HG02938 (cell line): ENCODE measurements around the gene SLC2A9.
"Not testable (repeated sequence)": the region's sequence is repeated elsewhere in the genome, so short reads cannot be mapped to it uniquely, and the experiment has no call there.

Experiments used
- ATAC-seq: cut with Tn5 transposase; IDR thresholded peaks from one replicate; pipeline ENCODE4 v1.9.1; 2021; ENCODE audit warnings: mild to moderate bottlenecking, moderate library complexity; ENCODE audit not compliant: unreplicated experiment

Gene SLC2A9

GRCh38 chr4:9999956-10000561 lies 21.2 kb downstream of the SLC2A9 start:
- peak; percentile 36 for ATAC-seq

DNA sequence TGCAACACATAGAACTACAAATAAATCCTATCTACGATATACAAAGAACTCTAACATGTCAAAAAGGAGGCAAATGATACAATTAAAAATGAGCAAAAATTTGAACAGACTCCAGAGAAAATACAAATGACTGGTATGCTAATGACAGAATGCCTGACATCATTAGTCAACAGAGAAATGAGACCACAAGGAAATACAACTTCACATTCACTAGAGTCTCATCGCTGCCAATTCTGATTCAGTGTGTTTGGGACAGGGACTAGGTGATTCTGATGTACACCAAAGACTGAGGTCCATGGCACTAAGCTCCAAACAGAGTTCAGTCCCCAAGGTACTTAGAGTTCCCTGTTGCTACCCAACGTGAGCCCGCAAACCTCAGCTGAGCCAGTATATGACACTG lies 23.4 kb downstream of the SLC2A9 start:
- no peak for ATAC-seq

DNA sequence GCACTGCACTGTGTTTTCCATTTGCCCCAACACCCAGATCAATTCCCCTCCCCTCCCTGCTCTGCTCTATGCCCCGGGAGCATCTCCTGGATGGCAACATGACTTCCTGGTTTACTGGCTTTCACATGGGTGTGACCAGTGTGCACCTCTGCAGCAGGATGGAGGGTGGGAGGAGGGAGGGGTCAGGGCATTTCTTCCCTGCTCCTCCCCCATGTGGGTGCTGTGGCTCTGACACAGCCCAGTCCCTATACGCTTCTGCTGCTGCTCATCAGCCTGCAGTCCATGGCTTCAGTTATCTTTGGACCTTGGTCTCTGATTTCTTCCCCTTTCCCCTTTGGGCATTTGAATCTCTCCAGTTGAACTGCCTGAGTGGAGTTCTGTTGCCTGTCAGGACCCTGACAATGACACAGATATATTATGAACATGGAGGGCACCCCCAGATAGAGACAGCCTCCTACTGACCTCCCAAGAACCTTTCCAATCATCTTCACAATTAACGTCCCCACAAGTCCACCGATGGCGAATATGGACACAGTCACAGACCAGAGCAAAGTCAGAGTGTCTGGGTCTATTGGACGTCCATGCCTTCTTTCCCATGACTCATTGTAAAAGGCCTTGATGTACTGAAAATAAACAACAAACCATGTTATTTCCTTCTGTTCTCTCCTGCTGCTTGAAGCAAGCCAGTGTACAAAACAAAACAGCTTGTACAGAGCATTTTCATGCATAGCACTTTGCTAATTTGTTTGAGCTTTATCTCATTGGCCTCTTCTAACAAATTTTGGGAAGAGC lies 24.8 kb downstream of the SLC2A9 start:
- ATAC-seq = no peak

DNA sequence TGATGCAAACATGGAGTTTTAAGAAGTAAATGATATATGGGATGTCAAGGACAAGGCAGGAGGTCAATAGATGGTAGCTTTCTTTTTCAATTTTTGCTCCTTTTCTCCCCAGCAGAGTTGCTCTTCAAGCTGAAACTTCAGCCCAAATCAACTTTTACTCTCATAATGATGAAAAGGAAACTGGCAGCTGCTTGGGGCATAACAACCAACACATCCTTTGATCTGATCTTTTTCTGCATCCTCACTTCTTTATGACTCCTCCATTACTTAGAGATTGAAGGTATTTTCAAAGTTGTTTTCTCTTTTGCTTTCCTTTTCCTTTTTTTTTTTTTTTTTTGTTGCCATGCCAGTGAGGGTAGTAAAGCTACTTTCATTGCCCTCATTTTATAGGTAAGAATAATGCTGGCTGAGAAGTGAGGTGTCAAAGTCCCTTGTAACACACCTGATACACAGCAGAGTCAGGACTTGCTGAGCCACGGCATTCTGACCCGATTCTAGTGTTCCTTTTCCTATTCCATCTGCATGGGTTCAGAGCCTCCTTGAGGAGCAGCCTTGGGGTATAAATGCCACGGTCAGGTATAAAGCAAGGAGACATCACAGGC lies 26.9 kb downstream of the SLC2A9 start:
- ATAC-seq = no peak

GRCh38 chr4:9989918-9990635 lies 31.2 kb downstream of the SLC2A9 start:
- ATAC-seq = no peak

- ATAC-seq = no peak
Measured at GRCh38 chr4:9988933-9989332, 32.4 kb downstream of the SLC2A9 start.

GRCh38 chr4:9988363-9988749 lies 32.9 kb downstream of the SLC2A9 start:
- ATAC-seq = no peak

GRCh38 chr4:9987749-9988362 lies 33.4 kb downstream of the SLC2A9 start:
- ATAC-seq = no peak

GRCh38 chr4:9984621-9985020 lies 36.7 kb downstream of the SLC2A9 start:
- no peak for ATAC-seq

DNA sequence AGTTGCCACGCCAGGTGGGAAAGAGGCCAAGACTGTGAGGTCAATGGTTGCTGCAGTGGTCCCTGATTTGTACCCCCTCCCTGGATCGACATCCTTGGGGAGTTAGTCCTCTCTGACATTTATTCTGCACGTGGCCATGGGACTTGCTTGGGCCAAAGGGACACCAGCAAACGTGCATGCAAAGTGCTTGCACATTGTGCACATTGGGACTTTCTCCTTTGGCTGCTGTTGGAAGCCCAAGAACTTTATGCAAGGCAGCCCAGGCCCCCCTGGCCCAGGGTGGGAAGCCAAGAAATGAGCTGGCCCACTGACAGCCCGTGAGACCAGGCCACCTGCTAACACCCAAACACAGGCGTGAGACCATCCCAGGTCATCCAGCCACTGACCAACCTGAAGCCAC lies 38.1 kb downstream of the SLC2A9 start:
- no peak for ATAC-seq

GRCh38 chr4:9981899-9982298 lies 39.4 kb downstream of the SLC2A9 start:
- ATAC-seq = not testable (repeated sequence)

GRCh38 chr4:9980898-9981297 lies 40.4 kb downstream of the SLC2A9 start:
- ATAC-seq = no peak

DNA sequence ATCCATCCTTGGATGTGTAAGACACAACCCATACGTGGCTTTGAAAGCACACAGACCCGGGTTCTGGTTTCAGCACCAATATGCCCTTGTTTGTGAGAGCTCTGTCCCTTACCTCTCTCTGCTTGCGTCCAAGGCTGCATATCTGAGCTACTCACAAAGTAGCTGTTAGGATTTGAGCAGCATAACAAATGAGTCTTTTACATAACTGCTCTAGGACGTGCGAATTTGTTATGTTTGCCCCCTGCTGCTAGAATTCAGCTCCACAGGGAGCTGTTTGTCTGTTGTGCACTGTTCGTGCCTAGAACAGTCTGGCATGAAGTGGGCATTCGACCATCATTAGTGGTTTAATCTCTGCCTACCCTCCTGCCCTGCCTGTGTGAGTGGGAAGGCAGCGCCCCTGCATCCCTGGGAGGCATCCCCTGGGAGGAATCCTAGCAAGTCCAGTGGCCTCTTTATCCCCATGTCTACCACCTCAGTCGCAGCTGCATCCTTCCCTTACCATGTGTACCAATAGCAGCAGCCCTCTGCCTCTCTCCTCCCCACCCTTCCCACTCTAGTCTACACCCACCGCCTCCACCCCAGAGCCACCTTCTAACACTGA lies 42.1 kb downstream of the SLC2A9 start:
- ATAC-seq = no peak

GRCh38 chr4:9977518-9978031 lies 43.7 kb downstream of the SLC2A9 start:
- no peak for ATAC-seq

- no peak for ATAC-seq
Measured at GRCh38 chr4:9976781-9977180, 44.5 kb downstream of the SLC2A9 start.

DNA sequence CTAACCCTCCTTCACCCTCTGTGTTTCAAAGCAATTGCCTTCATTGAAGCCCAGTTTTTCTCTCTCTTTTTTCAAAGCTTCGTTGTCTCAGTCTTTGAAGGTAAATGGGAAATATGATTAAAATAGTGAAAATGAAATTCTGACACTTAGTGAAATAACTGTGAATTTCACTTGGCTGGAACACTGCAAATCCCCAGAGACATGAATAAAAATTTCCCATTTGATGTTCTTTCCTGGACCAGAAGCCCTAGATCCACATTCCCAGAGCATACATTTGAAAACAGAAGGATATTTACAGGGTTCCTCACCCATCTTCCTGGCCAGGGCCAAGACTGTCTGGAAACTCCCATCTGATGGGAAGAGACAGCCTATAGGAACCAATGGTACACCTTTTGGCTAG lies 45.0 kb downstream of the SLC2A9 start:
- no peak for ATAC-seq

- ATAC-seq = no peak
Measured at GRCh38 chr4:9971711-9972110, 49.6 kb downstream of the SLC2A9 start.

- ATAC-seq = peak; percentile 86
Measured at GRCh38 chr4:9970399-9971011, 50.8 kb downstream of the SLC2A9 start.

DNA sequence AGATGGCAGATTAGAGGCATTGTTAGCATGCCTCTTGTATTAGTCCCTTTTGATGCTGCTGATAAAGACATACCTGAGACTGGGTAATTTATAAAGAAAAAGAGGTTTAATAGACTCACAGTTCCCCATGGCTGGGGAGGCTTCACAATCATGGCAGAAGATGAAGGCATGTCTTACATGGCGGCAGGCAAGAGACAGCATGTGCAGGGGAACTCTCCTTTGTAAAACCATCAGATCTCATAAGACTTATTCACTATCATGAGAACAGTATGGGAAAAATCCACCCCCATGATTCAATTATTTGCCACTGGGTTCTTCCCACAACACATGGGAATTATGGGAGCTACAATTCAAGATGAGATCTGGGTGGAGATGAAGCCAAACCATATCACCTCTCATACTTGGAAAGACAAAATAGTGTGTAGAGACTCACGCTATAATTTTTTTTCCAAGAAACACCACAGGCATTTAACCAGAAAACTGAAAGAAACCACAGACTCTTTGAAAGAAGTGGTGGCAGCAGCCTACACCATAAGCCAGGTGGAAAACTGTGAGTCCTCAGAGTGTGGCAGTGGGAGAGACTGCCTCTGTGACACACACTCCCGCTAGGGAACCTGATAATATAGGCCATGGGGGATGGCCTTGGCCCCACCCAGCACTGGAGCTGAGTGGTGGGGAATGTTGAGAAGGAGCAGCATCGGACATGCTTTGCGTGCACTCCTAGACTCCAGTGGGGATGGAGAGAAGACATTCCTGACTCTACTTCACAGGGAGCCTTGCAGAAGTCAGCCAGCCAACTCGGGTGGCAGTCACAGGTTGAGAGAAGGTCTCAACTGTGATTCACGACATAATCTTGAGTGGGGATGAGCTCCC lies 51.5 kb downstream of the SLC2A9 start:
- no peak for ATAC-seq
